ENCODE measurements around the gene DDR2. TPM values are rescaled to one million over a fixed set of nuclear protein-coding genes. Genes with fewer than 3 reads are reported as not detected.
"Not testable (repeated sequence)": the region's sequence is repeated elsewhere in the genome, so short reads cannot be mapped to it uniquely, and the experiment has no call there.

The DDR2 gene
- total RNA-seq, 1 experiment from 2014 or later: 37.5 TPM

DNA sequence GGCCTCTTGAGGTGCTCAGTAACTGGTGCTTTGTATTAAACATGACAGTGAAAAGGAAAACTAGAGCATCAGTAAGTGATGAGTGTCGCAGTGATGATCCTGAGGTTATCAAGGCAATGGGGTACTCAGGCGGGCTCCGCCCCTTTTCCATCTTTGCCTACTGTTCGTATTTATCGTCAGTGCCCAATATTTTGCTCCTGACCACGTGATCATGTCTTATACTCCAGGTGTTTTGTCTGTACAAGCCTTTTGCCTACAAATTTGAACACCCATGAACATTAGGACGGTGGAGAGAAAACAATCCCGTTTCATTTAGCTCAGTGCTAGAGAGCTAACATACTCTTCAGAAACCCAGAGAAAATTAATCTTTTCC, 158.7 kb downstream of the DDR2 start:
- in situ Hi-C loops (cut with HindIII; ENCODE audit: low sequenced_read_pairs): not testable (repeated sequence)
- DNase-seq (ENCODE audit: low spot score): peak; percentile 55

DNA sequence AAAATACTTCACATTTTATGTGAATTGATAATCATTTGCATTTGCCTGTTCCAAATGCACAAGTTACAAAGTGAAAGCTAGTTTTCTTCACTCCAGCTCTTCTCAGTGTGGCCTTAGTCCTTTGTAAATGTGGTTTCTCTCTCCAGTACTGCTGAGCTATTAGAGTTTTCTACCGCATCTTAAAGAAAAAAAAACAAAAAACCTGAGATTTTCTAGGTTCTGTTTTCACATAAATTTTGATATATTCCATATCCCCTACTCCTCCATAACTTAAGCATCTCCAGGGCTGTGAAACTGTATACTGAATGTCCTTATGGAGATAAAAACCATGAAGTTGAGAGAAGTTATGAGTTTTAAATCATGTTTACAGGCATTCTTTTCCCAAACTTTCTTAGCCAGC, 162.0 kb downstream of the DDR2 start:
- in situ Hi-C loops (cut with HindIII; ENCODE audit: low sequenced_read_pairs): not testable (repeated sequence)

DNA sequence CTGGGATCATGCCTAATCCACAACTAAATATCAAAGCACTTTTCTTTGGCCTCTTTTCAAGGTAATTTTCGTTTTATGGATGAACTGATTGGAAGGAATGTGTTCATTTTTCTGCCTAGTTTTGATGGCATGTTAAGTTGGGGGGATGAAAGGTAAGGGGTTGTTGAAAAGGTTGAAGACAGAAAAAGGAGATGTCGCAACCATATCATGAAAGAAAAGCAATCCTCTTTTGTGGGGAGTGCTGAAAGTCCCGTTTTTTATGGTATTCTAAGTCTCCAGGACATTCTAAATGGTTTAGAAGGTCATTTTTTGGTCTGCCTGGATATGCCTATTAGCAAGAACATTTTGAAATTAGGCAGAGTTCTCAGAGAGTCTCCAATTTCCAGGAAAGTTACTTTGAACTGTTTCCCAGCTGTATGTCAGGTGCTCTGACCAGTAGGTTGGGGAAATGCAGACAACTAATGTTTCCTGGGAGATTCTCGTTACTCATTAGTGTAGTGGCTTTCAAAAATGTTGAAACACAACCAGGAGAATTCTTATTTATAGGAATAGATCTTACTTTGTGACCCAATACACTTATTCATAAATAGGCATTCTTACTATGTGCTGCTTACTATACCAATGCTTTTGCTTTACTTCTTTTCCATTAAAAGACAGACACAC, 164.5 kb downstream of the DDR2 start:
- DNase-seq (ENCODE audit: low spot score); in situ Hi-C loops (cut with HindIII; ENCODE audit: low sequenced_read_pairs): not testable (repeated sequence)

More for the DNA sequence above, 162.0 kb downstream of the DDR2 start:
- not testable (repeated sequence) for DNase-seq (ENCODE audit: low spot score)

DNA sequence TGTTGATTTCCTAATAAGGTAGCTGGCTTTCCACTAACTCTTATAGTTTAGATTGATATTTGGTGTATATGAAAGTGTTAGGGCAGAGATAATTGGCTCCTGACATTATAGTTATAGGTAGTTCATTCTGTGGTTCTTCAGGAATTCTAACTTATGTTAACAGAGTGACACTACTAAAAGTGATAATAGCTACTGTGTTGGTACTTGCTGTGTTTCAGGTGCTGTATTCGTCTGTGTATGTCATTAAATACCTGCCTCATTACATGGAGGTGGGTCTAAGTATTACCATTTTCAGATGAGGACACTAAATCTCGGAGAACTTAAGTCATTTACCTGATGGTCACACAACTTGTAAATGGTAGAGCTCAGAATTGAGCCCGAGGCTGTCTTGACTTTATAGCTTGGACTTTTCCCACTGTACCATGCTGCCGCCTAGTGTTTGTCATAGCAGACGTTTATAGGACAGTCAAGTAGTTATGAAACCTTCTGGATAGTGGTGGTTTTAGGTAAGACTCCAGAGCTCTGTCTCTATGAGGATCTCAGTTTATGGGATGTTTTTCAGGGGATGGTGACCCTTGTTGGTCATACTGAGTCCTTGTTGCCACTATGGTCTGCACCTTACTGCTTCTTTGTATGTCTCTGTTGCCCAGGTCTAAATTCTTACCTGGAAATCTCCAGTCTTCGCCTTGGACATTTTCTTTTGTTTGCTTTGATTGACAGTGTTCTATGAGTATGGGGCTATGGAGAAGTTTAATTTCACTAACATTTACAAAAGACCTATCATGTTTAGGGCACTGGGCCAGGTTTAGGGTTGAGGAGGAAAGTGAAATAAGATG, 167.9 kb downstream of the DDR2 start:
- peak; percentile 82 for DNase-seq (ENCODE audit: low spot score)

DNA sequence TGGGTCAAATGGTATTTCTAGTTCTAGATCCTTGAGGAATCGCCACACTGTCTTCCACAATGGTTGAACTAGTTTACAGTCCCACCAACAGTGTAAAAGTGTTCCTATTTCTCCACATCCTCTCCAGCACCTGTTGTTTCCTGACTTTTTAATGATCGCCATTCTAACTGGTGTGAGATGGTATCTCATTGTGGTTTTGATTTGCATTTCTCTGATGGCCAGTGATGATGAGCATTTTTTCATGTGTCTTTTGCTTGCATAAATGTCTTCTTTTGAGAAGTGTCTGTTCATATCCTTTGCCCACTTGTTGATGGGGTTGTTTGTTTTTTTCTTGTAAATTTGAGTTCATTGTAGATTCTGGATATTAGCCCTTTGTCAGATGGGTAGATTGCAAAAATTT, 175.2 kb downstream of the DDR2 start:
- in situ Hi-C loops (cut with HindIII; ENCODE audit: low sequenced_read_pairs): not testable (repeated sequence)

More for the DNA sequence above, 167.9 kb downstream of the DDR2 start:
- in situ Hi-C loops (cut with HindIII; ENCODE audit: low sequenced_read_pairs): not testable (repeated sequence)

DNA sequence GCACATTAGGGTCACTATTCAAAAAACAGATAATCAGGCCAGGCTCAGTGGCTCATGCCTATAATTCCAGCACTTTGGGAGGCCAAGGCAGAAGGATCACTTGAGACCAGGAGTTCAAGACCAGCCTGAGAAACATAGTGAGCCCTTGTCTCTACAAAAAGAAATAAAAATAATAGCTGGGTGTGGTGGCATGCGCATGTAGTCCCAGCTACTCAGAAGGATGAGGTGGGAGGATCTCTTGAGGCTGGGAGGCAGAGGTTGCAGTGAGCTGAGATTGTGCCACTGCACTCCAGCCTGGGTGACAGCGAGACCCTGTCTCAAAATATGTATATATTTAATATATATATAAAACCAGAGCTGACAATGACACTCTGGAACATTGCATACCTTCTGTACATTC, 180.1 kb downstream of the DDR2 start:
- in situ Hi-C loops (cut with HindIII; ENCODE audit: low sequenced_read_pairs); DNase-seq (ENCODE audit: low spot score): not testable (repeated sequence)

More for the DNA sequence above, 175.2 kb downstream of the DDR2 start:
- not testable (repeated sequence) for DNase-seq (ENCODE audit: low spot score)

DNA sequence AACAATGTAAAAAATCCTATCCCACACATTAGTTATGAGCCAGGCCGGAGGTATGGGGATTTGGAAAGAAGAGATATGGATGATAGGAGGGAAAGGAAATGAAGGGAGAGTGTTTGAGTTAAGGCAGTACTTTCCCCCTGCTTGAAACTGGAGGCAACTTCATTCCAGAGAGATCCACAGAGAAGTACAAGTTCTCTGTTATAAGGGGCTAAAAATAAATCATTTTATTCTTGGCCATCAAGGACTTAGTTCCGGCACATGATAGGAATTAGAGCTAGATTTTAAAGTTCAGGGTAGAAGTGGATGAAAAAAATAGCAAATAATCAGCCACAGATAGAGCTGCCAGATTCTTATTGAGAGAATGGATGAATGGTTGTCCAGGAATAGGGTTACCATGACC, 185.9 kb downstream of the DDR2 start:
- DNase-seq (ENCODE audit: low spot score); in situ Hi-C loops (cut with HindIII; ENCODE audit: low sequenced_read_pairs): not testable (repeated sequence)

DNA sequence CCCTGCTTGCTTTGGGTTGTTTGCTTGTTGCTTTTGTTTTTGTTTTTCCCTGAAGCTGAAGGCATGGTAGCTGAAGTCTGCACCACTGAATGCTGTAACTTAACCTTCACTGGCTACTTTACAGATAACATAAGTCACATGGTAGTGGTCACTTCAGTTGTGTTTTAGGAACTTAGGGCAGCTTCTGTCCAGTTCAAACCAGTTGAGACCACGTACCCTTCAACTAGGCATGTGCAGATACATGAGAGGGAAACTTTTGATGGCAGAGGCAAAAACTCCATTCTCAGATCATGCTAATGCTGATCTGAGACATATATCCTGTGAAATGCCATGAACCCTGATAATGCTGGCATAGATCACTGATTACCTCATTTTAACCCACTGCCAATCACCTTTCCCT, 186.4 kb downstream of the DDR2 start:
- in situ Hi-C loops (cut with HindIII; ENCODE audit: low sequenced_read_pairs): not testable (repeated sequence)

DNA sequence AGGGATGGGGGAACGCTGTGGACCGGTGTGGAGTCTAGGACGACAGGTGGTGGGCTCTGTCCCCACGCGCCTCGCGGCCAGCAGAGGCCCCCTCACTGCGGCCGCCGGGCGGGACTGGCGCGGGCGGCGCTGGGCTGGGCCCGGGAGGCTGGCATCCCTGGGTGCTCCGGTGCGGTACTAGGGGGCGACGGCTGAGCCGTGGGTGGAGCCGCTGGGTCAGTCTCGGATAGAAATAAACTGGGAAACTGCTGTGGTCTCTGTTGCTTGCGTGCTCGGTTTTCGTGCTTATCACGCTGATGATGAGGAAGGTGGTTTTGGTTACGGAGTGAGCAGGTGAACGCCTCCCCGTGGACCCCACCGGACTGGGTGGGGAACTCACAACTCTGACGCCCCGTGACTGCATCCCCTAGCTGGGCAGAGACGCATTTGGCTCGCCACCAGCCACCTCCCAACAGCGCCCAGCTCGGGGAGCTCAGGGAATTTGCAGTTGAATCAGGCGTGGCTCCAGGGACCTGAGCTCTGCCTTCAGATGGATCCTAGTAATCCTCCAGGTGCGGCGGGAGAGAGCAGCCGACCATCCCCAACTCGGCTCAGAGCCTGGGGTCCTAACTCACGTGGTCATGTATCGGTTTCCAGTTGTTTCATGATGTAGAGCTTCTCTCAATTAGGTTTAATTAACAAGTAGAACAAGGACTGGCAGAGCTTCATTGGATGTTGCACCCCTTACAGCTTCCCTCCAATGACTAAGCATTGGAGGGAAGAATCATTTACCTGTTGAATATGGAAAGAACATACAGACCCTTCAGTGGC, 190.3 kb downstream of the DDR2 start:
- peak; percentile 6 for DNase-seq (ENCODE audit: low spot score)
- in situ Hi-C loops (cut with HindIII; ENCODE audit: low sequenced_read_pairs): no loop called here

More for the DNA sequence above, 186.4 kb downstream of the DDR2 start:
- DNase-seq (ENCODE audit: low spot score): not testable (repeated sequence)

DNA sequence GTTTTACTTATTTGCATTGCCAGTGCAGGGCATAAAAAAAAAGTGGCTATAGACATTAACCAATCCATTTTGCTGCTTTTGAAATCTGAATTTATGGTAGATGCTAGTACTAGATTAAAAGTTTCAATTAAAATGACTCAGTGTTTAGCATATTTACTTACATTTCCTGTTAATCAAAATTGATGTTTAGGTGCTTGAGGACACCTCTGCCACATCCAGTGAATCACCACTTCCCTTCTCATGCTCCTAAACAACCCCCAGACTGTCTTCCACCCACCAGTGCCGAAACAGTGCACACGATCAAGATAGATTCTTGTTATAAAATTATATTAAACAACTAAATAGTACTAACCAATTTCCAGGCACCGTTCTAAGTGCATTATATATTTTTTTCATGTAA, 191.0 kb downstream of the DDR2 start:
- in situ Hi-C loops (cut with HindIII; ENCODE audit: low sequenced_read_pairs): no loop called here
- no peak for DNase-seq (ENCODE audit: low spot score)

DNA sequence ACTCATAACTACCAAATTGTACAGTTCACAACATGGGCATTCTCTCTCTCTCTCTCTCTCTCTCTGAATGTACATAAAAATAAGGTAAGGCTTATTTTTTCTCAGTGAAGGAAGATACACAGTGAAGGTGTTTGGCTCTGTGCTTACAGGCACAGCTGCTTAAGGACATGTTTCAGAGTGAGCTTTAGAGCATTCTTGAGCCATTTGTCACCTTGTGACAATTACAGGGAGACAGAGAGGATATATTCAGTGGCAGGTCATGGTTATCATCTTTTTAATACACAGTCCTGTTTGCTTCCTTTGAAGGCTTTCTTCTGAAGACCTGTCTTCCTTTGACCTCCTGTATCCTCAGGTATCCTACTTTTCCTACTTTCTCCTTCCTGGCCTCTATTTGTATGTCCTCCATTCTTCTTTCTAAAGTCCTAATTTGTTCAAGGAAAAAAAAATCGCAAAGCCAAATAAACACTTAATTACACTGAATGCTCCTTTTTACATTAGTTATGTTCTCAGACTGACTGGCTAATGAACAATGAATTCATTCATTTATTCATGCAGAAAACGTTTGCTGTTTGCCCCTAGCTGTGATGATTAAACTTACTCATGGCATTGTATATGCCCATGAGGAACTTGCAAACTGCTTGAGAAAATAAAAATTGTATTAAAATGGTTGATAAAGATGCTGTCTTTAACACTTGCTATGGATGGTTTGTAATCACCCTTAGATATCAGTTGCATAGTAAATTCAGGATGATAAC, 191.7 kb downstream of the DDR2 start:
- no peak for DNase-seq (ENCODE audit: low spot score)
- in situ Hi-C loops (cut with HindIII; ENCODE audit: low sequenced_read_pairs): no loop called here

DNA sequence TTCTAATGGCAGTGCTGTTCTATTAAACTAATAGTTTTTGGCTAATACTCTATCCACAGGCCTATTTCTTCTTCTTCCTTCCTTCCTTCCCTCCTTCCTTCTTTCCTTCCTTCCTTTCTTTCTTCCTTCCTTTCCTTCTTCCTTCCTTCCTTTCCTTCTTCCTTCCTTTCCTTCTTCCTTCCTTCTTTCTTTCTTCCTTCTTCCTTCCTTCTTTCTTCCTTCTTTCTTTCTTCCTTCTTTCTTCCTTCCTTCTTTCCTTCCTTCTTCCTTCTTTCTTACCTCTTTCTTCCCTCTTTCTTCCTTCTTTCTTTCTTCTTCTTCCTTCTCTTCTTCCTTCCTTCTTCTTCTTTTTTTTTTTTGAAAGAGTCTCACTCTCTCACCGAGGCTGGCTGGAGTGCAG, 197.0 kb downstream of the DDR2 start:
- DNase-seq (ENCODE audit: low spot score): no peak
- in situ Hi-C loops (cut with HindIII; ENCODE audit: low sequenced_read_pairs): no loop called here

DNA sequence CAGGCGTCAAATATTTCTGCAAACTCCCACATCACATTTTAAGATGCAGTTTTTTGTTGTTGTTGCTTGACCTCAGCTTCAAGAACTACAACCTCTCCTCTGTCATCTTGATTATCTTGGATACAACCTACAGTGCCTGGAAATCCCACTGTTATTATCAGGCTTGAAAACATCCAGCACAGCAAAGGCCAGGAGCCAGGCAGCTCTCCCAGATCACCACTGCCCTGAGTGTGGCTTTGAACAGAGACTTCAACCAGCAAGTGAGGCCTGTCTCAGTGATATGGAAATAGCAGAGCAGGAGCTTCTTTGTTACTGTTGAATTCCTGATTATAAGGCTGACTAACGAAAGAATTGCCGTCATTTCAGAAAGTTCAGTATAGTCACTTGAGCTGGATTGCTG, 200.2 kb downstream of the DDR2 start:
- DNase-seq (ENCODE audit: low spot score): no peak
- in situ Hi-C loops (cut with HindIII; ENCODE audit: low sequenced_read_pairs): no loop called here

DNA sequence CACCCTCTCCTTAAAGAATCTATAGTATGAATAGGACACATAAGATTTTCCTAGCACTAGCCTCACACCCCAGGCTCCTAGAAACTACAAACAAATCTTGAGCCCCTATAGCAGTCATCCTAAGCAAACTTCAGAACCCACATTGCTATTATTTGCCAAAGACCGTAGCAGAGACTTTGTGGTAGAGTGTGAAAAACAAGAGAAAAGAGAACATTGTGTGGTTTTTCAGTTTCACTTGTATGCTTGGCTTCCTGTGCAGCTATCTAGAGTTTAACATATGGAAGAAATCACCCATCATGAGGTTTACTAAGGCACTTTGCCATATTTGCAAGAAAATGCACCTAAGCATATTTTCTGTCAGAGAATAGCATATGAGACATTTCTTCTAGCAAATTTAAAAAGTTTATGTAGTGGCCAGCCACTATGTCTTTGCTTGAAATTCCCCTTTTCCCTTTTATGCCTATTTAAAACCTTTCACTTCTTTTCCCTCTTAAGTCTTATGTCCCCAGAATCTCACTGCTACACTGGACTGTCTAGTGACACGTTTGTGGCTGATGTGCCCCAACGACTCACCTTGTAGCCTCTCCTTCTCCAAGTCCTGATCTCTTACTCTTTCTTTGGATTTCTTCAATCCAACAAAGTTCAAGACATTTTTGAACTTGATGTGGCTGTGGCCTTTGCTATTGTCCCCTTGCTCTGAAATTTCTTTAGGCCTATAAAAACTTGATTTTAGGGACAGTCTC, 203.1 kb downstream of the DDR2 start:
- DNase-seq (ENCODE audit: low spot score): no peak
- in situ Hi-C loops (cut with HindIII; ENCODE audit: low sequenced_read_pairs): no loop called here

Other genes starting within 250 kb of the DDR2 start
- not detected in 2 replicates for gene SH2D1B, start 220.3 kb upstream of the DDR2 start, total RNA-seq (2014; rRNA removed; shearing (Covaris generic))
- gene UHMK1, start 134.6 kb upstream of the DDR2 start, total RNA-seq (2014; rRNA removed; shearing (Covaris generic)): 11.7 and 16.3 TPM in 2 replicates
- 49.3 and 69.4 TPM in 2 replicates for gene UAP1, start 70.7 kb upstream of the DDR2 start, total RNA-seq (2014; rRNA removed; shearing (Covaris generic))
- gene HSD17B7, start 158.2 kb downstream of the DDR2 start, total RNA-seq (2014; rRNA removed; shearing (Covaris generic)): 20.0 and 21.5 TPM in 2 replicates
- not detected in 2 replicates for gene CCDC190, start 228.7 kb downstream of the DDR2 start, total RNA-seq (2014; rRNA removed; shearing (Covaris generic))

Data from G401 (cell line).